Smooth muscle cell (in vitro differentiated cells): Measurements from ENCODE around the gene DACT2. TPM values are rescaled to one million over a fixed set of nuclear protein-coding genes. Genes with fewer than 3 reads are reported as not detected.

Source experiments
- DNase-seq: peaks from one replicate; lab custom pipeline; 2025; ENCODE audit not compliant: unreplicated experiment; lab: John Stamatoyannopoulos, UW
- H2AFZ ChIP-seq: fragments of 200-600 bp; sonication (generic); 2 replicates; pipeline ENCODE4 v1.6.0; 2016; ENCODE audit warnings: antibody characterized with exemption, low read depth, mild to moderate bottlenecking
- H3F3A ChIP-seq: fragments of 200-600 bp; sonication (generic); 2 replicates; pipeline ENCODE4 v1.6.0; 2017; ENCODE audit warnings: antibody characterized with exemption, low read depth
- H3K27ac ChIP-seq: fragments of 200-600 bp; sonication (generic); 2 replicates; pipeline ENCODE4 v1.5.1; 2016; ENCODE audit warnings: low read depth, mild to moderate bottlenecking
- H3K27me3 ChIP-seq: fragments of 200-600 bp; sonication (generic); 2 replicates; pipeline ENCODE4 v1.6.1; 2016; ENCODE audit warnings: low read depth, mild to moderate bottlenecking
- H3K36me3 ChIP-seq: fragments of 200-600 bp; sonication (generic); 2 replicates; pipeline ENCODE4 v1.5.1; 2016; ENCODE audit warnings: low read depth
- H3K4me1 ChIP-seq: fragments of 200-600 bp; sonication (generic); 2 replicates; pipeline ENCODE4 v1.5.1; 2016; ENCODE audit warnings: low read depth
- H3K4me2 ChIP-seq: fragments of 200-600 bp; sonication (generic); 2 replicates; pipeline ENCODE4 v1.6.0; 2016; ENCODE audit warnings: mild to moderate bottlenecking
- H3K4me3 ChIP-seq: fragments of 200-600 bp; sonication (generic); 2 replicates; pipeline ENCODE4 v1.5.1; 2016; ENCODE audit warnings: mild to moderate bottlenecking
- H3K79me2 ChIP-seq: fragments of 200-600 bp; sonication (generic); 2 replicates; pipeline ENCODE4 v1.6.0; 2016; ENCODE audit warnings: low read depth, mild to moderate bottlenecking
- H3K9ac ChIP-seq: fragments of 200-600 bp; sonication (generic); 2 replicates; pipeline ENCODE4 v1.6.0; 2016; ENCODE audit warnings: low read depth
- H3K9me3 ChIP-seq: fragments of 200-600 bp; sonication (generic); replicated peaks from 2 replicates; pipeline ENCODE4 v1.5.1; 2016; ENCODE audit warnings: low read depth
- H4K20me1 ChIP-seq: fragments of 200-600 bp; sonication (generic); 2 replicates; pipeline ENCODE4 v1.6.0; 2016; ENCODE audit warnings: low read depth
- CTCF ChIP-seq: fragments of 200-600 bp; sonication (generic); IDR thresholded peaks from 2 replicates; pipeline ENCODE4 v1.5.1; 2017; ENCODE audit warnings: borderline replicate concordance, mild to moderate bottlenecking, antibody characterized with exemption; ENCODE audit not compliant: insufficient read depth, poor library complexity, severe bottlenecking
- WGBS: methylation state at CpG from one replicate; pipeline ENCODE4 v1.1.7; 2016; ENCODE audit warnings: low lambda C conversion rate; 5-methylcytosine and 5-hydroxymethylcytosine counted together
- polyA plus RNA-seq: library from polyadenylated mRNA; unstranded; fragments of >200 nt; fragmentation: Nextera tagmentation; extraction: Ambion mirVana; gene quantifications from 2 replicates; pipeline ENCODE4 v1.2.1, GENCODE V29; 2016
- total RNA-seq: library from RNA; depleted of rRNA; stranded (reverse); fragments of >200 nt; gene quantifications from 2 replicates; pipeline ENCODE4 v1.2.3, GENCODE V29; 2014

Gene DACT2
- total and polyA plus RNA-seq, 2 experiments from 2014 or later = 0.06 to 0.18 TPM

GRCh38 chr6:168263351-168263905, 56.1 kb downstream of the DACT2 start:
- Histone ChIP-seq H2AFZ (no peak overlapping the region), H3K36me3 (no peaks in the 10 kb centered on the region), H3K4me1 (no peaks in the 10 kb centered on the region), H3F3A (no peaks in the 10 kb centered on the region), H4K20me1 (no peaks in the 10 kb centered on the region), H3K4me2 (no peak overlapping the region), H3K27ac (no peak overlapping the region), H3K27me3 (peaks cover 4% of the 10 kb centered on the region), H3K4me3 (no peak overlapping the region), H3K9ac (no peak overlapping the region), H3K9me3 (no peaks in the 10 kb centered on the region), H3K79me2 (no peaks in the 10 kb centered on the region)
- TF ChIP-seq CTCF = no peak
- 95% methylated on average over 27 of the region's 28 CpGs for WGBS
- DNase-seq = no peak

GRCh38 chr6:168261234-168261633, 58.3 kb downstream of the DACT2 start:
- Histone ChIP-seq H3K4me1 (no peaks in the 10 kb centered on the region), H3K4me2 (no peak overlapping the region), H3K9ac (no peak overlapping the region), H3K9me3 (no peaks in the 10 kb centered on the region), H3K79me2 (no peaks in the 10 kb centered on the region), H3K36me3 (no peaks in the 10 kb centered on the region), H3F3A (no peaks in the 10 kb centered on the region), H3K27me3 (peaks cover 13% of the 10 kb centered on the region), H3K4me3 (no peak overlapping the region), H4K20me1 (no peaks in the 10 kb centered on the region), H3K27ac (no peak overlapping the region), H2AFZ (no peak overlapping the region)
- no peak for DNase-seq
- WGBS = 96% methylated on average over 12 of the region's 12 CpGs
- no peak for TF ChIP-seq CTCF

GRCh38 chr6:168260420-168260987, 59.1 kb downstream of the DACT2 start:
- DNase-seq = no peak
- Histone ChIP-seq H4K20me1 (no peaks in the 10 kb centered on the region), H3K4me2 (no peak overlapping the region), H3K79me2 (no peaks in the 10 kb centered on the region), H3F3A (no peaks in the 10 kb centered on the region), H3K36me3 (no peaks in the 10 kb centered on the region), H3K4me3 (no peak overlapping the region), H3K27me3 (peaks cover 11% of the 10 kb centered on the region), H2AFZ (no peak overlapping the region), H3K9ac (no peak overlapping the region), H3K4me1 (no peaks in the 10 kb centered on the region), H3K27ac (no peak overlapping the region), H3K9me3 (no peaks in the 10 kb centered on the region)
- no peak for TF ChIP-seq CTCF
- 95% methylated on average over 24 of the region's 24 CpGs for whole genome bisulfite sequencing

GRCh38 chr6:168258795-168259194, 60.8 kb downstream of the DACT2 start:
- no peaks in the 10 kb centered on the region for H3K79me2 ChIP-seq
- H4K20me1 ChIP-seq = no peaks in the 10 kb centered on the region
- H3K4me1 ChIP-seq = no peaks in the 10 kb centered on the region
- no peak for TF ChIP-seq CTCF
- H3K9ac ChIP-seq = no peak overlapping the region
- H3K4me3 ChIP-seq = no peak overlapping the region
- no peak overlapping the region for H3K27ac ChIP-seq
- DNase-seq = no peak
- H3K9me3 ChIP-seq = no peaks in the 10 kb centered on the region
- 96% methylated on average over 15 of the region's 15 CpGs for WGBS
- no peaks in the 10 kb centered on the region for H3K36me3 ChIP-seq
- H2AFZ ChIP-seq = no peak overlapping the region
- no peaks in the 10 kb centered on the region for H3F3A ChIP-seq
- H3K4me2 ChIP-seq = no peak overlapping the region
- H3K27me3 ChIP-seq = peaks cover 9% of the 10 kb centered on the region
